T-helper 2 cell treated with Interferon-gamma antibody and Interleukin-4, amounts not matched to agents 5 μg/mL and 100 μg/mL, for 36 hours (primary cell): Measurements from ENCODE around the gene OGA.
A peak's percentile ranks its signal among the peaks of the same experiment; 100 is the strongest.
"Not testable (repeated sequence)": the region's sequence is repeated elsewhere in the genome, so short reads cannot be mapped to it uniquely, and the experiment has no call there.

ENCODE experiments used
- DNase-seq: peaks from one replicate; pipeline ENCODE4 v3.0.0; 2021; ENCODE audit warnings: low spot score
- H3K27ac Mint-ChIP-seq: one replicate; pipeline ENCODE4 v1.8.0; 2021; ENCODE audit warnings: mild to moderate bottlenecking, mixed read lengths
- H3K27me3 Mint-ChIP-seq: one replicate; pipeline ENCODE4 v1.8.0; 2021; ENCODE audit warnings: low read depth, mixed read lengths
- H3K36me3 Mint-ChIP-seq: one replicate; pipeline ENCODE4 v1.8.0; 2021; ENCODE audit warnings: low read depth, mixed read lengths
- H3K4me1 Mint-ChIP-seq: one replicate; pipeline ENCODE4 v1.8.0; 2021; ENCODE audit warnings: low read depth, mixed read lengths
- H3K4me3 Mint-ChIP-seq: one replicate; pipeline ENCODE4 v1.8.0; 2022; ENCODE audit warnings: mild to moderate bottlenecking, moderate library complexity, mixed read lengths
- H3K9me3 Mint-ChIP-seq: one replicate; pipeline ENCODE4 v1.8.0; 2021; ENCODE audit warnings: mixed read lengths

Gene OGA

DNA sequence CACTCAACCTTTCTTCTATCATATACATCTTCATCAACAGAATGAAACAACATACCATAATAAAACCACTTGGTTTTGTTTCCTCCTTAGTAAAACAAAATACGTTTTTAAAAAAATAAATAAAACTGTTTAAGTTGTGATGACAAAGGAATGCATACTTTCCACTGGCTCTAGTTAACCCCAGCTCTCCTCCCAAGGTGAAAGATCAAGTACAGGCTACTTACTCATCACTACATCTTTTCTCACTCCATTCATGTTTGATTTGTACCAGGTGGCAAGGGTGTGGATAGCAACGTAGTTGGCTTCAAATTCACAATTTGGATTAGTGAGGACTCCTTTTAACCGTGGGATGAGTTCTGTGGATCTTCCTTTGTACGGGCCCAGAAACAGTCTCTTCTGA, 14.7 kb downstream of the OGA start:
- Mint-ChIP-seq H3K27me3 (no peaks in the 10 kb centered on the region), H3K36me3 (peaks cover 58% of the 10 kb centered on the region), H3K4me1 (peaks cover 4% of the 10 kb centered on the region), H3K27ac (no peak overlapping the region), H3K4me3 (no peak overlapping the region), H3K9me3 (no peaks in the 10 kb centered on the region)
- DNase-seq: no peak

DNA sequence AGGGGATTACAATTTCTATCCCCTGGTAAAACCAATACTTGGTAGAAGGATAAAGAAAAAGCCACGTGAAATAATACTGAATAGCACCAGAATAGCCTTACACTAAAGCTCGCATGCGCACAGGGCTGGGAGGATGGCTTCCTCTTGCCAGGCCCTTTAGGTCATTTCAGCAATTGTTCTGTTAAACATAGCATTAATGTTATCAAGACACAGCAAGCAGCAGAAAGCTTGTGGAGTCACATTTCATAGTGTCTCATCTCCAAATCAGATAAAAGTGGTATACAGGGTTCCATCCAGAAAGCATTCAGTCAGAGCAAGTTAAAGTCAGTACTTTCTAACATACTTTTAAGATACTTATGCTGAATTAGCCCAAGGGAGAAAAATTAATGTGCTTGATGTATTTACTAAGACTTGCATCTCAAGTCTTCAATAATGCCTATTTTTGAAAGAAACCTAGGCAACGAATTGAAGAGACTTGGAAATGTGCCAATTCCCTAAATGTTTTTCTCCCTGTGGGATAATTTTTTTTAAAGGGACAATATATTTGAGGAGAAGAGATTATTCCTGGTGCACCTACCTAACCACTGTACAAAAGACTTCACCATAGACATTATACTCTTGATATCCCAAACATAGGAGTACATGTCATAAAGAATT, 20.7 kb downstream of the OGA start:
- no peak for DNase-seq
- Mint-ChIP-seq H3K27me3 (no peaks in the 10 kb centered on the region), H3K4me3 (no peak overlapping the region), H3K4me1 (peaks cover 7% of the 10 kb centered on the region), H3K27ac (no peak overlapping the region), H3K9me3 (no peaks in the 10 kb centered on the region), H3K36me3 (peaks cover 76% of the 10 kb centered on the region)

DNA sequence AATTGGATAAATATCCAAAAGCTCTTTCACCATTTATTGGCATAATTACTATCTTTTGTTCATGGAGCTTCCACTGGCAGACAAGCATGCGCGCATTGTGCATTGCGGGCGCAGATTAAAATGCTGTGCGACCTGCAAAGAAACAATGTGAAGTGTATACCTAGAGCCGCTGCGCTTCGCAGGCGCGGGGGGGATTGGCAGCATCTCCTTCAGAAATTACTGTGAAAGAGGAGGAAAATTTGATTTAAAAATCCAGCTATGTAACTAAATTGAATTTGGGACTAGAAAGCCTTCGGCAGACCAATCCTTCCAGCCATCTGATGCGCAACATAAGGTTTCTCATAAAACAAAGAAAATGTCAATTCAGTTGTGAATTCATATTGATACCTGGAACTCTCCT, 24.7 kb downstream of the OGA start:
- Mint-ChIP-seq H3K4me1 (peaks cover 4% of the 10 kb centered on the region), H3K27ac (no peak overlapping the region), H3K9me3 (no peaks in the 10 kb centered on the region), H3K4me3 (no peak overlapping the region), H3K36me3 (peaks cover 60% of the 10 kb centered on the region), H3K27me3 (no peaks in the 10 kb centered on the region)
- DNase-seq: no peak

DNA sequence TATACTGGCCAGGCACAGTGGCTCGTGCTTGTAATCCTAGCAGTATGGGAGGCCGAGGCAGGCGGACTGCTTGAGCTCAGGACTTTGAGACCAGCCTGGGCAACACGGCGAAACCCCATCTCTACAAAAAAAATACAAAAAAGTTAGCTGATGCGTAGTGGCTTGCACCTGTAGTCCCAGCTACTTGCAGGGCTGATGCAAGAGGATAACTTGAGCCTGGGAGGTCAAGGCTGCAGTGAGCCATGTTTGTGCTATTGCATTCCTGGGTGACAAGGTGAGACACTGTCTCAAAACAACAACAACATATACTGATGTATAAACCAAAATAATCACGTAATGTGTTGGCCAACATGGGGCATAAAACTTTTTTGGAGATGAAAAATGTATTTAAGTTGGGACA, 28.6 kb downstream of the OGA start:
- no peak overlapping the region for H3K27ac Mint-ChIP-seq
- H3K36me3 Mint-ChIP-seq: peaks cover 49% of the 10 kb centered on the region
- DNase-seq: no peak
- H3K9me3 Mint-ChIP-seq: no peaks in the 10 kb centered on the region
- no peaks in the 10 kb centered on the region for H3K27me3 Mint-ChIP-seq
- no peak overlapping the region for H3K4me3 Mint-ChIP-seq
- peaks cover 6% of the 10 kb centered on the region for H3K4me1 Mint-ChIP-seq

DNA sequence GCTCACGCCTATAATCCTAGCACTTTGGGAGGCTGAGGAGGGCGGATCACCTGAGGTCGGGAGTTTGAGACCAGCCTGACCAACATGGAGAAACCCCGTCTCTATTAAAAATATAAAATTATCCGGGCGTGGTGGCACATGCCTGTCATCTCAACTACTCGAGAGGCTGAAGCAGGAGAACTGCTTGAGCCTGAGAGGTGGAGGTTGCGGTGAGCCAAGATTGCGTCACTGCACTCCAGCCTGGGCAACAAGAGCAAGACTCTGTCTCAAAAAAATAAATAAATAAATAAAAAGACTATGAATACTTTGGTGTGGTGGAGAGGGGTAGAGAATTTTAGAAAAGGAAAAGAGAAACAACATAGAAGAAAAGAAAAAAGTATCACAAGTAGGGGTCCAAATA, 29.0 kb downstream of the OGA start:
- H3K4me1 Mint-ChIP-seq, H3K27me3 Mint-ChIP-seq: not testable (repeated sequence)
- peaks cover 48% of the 10 kb centered on the region for H3K36me3 Mint-ChIP-seq

DNA sequence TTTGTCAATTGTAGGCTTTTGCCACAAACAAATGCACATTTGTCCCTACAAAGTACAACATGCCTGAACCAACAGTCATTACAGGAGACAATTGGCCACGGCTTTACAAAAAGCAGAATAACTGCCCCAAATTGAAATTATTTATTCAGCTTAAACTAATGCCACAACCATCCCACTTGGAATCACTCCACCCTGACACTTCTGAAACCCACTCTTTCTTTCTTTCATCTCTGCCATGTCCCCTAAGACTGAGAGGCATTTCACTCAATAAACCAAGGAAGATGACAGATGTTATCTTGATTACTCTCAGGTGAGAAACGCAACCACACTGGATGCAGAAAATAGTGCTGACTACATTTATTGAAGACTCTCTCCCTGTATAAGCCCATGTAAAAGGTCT, 32.4 kb downstream of the OGA start:
- H3K36me3 Mint-ChIP-seq: peaks cover 36% of the 10 kb centered on the region
- H3K27ac Mint-ChIP-seq: no peak overlapping the region
- no peaks in the 10 kb centered on the region for H3K9me3 Mint-ChIP-seq
- no peak for DNase-seq
- no peaks in the 10 kb centered on the region for H3K27me3 Mint-ChIP-seq
- H3K4me1 Mint-ChIP-seq: peaks cover 35% of the 10 kb centered on the region
- H3K4me3 Mint-ChIP-seq: no peak overlapping the region

More for the DNA sequence above, 29.0 kb downstream of the OGA start:
- not testable (repeated sequence) for H3K9me3 Mint-ChIP-seq, H3K27ac Mint-ChIP-seq, H3K4me3 Mint-ChIP-seq, DNase-seq

DNA sequence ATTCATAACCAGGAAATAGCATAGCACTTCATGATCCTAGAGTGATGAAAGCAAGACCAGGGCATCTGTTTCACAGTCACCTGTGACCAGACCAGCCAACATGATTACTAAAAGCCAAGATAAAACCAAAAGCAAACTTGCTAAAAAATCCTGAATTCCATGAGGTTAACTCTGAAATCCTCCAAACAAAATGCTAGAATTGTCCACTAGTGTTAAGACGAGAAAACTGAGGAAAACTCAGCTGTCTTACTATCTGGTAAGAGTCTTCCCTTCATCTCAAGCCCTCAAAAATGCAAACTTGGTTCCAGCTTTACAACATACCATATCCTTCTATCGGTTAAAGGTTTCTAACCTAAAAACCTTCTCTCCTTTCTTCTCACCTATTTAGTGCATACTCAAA, 33.7 kb downstream of the OGA start:
- H3K36me3 Mint-ChIP-seq: peaks cover 32% of the 10 kb centered on the region
- peaks cover 36% of the 10 kb centered on the region for H3K4me1 Mint-ChIP-seq
- H3K9me3 Mint-ChIP-seq: no peaks in the 10 kb centered on the region
- peak overlapping the region; percentile 96 for H3K4me3 Mint-ChIP-seq
- H3K27ac Mint-ChIP-seq: peak overlapping the region; percentile 96
- DNase-seq: no peak
- no peaks in the 10 kb centered on the region for H3K27me3 Mint-ChIP-seq

DNA sequence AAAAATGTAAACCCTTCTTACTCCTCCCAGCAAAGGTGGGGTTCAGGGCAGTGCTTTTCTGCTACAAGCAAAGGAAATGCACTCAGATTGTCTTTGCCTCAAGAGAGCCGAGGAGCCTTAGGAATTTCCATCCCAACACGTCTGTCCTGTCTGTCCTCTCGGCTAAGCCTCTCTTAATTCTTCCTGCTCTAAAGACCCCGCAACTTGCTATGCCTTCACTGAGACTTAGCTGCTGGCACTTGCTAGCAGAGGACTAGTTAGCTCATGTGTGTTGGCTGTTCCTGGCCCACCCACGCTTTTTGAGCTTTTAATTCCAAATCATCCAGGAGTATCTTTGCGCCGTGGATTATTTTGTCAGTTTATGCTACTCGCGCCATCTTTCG, 34.5 kb downstream of the OGA start:
- no peak for DNase-seq
- peaks cover 41% of the 10 kb centered on the region for H3K4me1 Mint-ChIP-seq
- peaks cover 30% of the 10 kb centered on the region for H3K36me3 Mint-ChIP-seq

DNA sequence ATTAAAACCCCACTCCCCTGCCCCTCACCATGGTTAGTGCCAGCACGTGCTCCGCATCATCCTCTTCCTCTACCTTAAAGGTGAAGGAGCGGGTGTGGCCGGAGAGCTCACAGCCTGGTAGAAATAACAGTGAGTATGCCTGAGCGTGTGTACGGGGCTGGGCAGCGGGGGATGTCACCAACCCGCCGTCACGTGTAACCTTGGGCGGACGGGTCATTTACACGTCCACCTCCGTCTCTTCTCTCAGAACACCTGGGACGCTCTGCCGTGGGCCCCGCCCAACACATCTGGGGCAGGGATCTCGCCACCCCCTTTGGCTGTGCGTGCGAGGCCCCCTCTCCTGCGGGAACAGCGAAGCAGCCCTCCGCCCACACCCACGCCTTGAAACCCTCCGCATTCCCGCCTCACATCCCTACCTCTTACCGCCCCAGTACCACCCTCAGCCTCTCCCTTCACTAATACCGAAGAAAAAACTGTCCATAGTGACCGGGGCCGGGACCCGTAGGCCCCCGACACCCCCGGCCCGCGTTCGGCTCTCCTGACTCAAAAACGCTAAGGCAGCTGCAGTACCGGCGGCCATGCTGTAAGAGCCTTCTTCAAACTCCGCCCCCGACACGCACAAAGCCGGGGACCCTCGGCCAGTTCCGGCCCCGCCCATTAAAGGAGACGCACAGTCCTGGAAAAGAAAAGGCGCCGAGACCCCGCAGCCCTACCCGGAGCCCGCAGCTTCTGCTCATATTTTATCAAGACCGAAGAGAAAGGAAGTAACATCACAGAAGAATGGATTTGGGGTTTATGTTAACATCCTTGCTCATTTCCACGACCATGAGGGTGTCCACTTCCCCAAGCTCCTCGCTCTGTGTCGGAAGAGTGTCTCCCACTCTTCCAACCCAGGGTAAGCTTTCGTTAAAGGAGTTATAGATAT, 35.2 kb downstream of the OGA start, which contains the start of gene NPM3:
NPM3 (minus strand) TSS at position 636 of the 925 bp plus-strand sequence; CDS start at position 580, 56 bp downstream.
- peak within 1 kb of the TSS; percentile 96 for H3K4me3 Mint-ChIP-seq
- H3K4me1 Mint-ChIP-seq: peaks cover 42% of the 10 kb centered on the region
- H3K9me3 Mint-ChIP-seq: no peaks in the 10 kb centered on the region
- DNase-seq: peak; percentile 87
- peak within 1 kb of the TSS; percentile 96 for H3K27ac Mint-ChIP-seq
- H3K36me3 Mint-ChIP-seq: peaks cover 31% of the 10 kb centered on the region
- H3K27me3 Mint-ChIP-seq: peaks cover 8% of the 10 kb centered on the region

More for the DNA sequence above, 34.5 kb downstream of the OGA start:
- no peaks in the 10 kb centered on the region for H3K9me3 Mint-ChIP-seq
- peak overlapping the region; percentile 96 for H3K27ac Mint-ChIP-seq
- H3K27me3 Mint-ChIP-seq: peaks cover 5% of the 10 kb centered on the region
- H3K4me3 Mint-ChIP-seq: peak overlapping the region; percentile 96

DNA sequence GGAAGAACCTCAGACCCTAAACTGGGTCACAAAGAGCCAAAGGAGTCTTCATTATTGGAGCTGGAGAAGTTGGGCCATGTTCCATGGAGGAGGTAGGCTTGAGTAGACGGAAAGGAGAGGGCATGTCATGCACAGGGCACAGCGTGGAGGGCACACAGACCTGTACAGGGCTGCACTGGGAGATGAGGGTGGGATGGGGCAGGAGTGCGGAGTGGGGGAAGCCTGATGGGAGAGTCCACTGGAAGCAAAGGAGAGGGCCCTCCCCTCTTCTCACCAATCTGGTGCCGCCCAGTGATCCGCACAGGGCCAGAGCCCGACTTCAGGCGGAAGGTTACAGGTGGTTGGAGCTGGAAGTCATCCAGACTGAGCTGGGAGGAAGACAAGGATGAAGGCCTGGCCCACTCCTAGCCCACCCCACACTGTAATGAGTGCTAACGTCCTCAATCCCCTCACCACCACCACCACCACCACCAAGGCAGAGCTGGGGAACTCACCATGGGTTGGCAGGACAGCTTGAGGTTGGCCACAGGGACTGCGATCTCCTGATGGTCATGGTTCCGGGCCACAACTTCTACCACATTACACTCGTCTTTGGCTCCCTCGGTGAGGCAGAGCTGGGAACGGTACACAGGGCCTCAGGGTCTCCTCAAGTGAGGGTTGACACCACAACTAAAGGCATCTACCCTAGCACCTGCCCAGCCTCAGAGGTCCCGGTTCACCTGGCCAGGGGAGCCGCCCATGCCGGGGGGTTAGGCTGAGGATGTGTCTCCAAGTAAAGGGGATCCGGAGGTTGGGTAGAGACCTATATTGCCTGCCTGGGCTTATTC, 36.0 kb downstream of the OGA start:
- Mint-ChIP-seq H3K27ac (peak overlapping the region; percentile 50), H3K9me3 (no peaks in the 10 kb centered on the region), H3K4me3 (peak overlapping the region; percentile 96), H3K36me3 (peaks cover 30% of the 10 kb centered on the region), H3K27me3 (peaks cover 16% of the 10 kb centered on the region), H3K4me1 (peaks cover 42% of the 10 kb centered on the region)
- no peak for DNase-seq

DNA sequence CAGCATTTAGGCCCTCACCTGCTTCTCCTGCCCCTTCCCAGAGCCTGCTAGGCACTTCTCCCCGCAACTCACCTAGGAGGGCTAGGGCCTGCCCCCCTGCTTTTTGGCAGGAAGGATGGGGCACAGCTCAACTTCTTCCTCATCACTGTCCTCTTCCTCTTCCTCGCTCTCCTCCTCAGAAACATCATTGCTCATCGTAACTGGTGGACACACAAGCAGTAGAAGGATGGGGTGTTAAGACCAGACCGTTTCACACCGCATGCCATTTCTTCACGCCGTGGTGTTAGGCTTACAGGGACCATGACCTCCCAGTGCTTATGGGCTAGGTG, 36.6 kb downstream of the OGA start:
- H3K36me3 Mint-ChIP-seq: peaks cover 29% of the 10 kb centered on the region
- H3K27ac Mint-ChIP-seq: peak overlapping the region; percentile 50
- peaks cover 42% of the 10 kb centered on the region for H3K4me1 Mint-ChIP-seq
- H3K4me3 Mint-ChIP-seq: peak overlapping the region; percentile 96
- H3K27me3 Mint-ChIP-seq: peaks cover 22% of the 10 kb centered on the region
- DNase-seq: no peak
- no peaks in the 10 kb centered on the region for H3K9me3 Mint-ChIP-seq

DNA sequence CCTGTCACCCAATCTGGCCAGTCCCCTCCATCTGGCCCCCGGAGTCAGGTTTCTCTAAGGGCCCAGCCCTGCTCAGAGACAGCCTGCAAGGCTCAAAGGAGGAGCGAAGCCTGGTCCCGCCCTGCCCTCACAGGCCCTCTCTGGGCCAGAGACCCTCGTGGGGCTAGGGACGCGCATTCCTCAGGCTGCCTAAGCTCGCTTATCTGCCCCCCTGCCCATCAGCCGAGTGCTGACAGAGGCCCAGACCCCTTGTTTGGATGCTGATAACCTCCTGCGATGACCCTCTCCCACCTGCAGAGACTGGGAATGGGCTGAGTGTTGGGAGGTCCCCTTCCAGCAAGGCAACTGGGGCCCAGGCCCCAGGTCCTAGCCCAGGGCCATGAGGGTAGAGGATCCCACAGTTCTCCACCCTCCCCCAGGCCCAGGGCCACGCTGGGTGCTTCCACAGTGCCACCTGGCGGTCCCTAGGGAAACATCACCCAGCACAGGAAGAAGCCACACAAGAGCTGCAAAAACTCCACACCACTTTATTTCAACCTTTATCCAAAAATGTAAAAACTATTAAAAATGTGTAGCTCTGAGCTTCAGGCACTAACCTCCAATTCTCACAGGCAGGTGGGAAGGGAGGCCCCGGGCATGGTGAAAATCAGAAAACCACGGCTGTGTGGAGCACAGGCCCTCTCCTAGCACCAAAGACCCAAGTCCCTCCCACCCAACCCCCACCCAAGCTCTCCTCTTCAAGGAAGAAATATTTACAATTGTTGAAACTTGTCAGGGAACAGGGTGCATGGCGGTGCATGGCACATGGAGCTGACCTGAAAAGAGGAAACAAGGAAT, 37.2 kb downstream of the OGA start:
- Mint-ChIP-seq H3K27ac (no peak overlapping the region), H3K27me3 (peaks cover 24% of the 10 kb centered on the region), H3K4me3 (peak overlapping the region; percentile 47), H3K4me1 (peaks cover 42% of the 10 kb centered on the region), H3K9me3 (no peaks in the 10 kb centered on the region), H3K36me3 (peaks cover 27% of the 10 kb centered on the region)
- peak; percentile 70 for DNase-seq

DNA sequence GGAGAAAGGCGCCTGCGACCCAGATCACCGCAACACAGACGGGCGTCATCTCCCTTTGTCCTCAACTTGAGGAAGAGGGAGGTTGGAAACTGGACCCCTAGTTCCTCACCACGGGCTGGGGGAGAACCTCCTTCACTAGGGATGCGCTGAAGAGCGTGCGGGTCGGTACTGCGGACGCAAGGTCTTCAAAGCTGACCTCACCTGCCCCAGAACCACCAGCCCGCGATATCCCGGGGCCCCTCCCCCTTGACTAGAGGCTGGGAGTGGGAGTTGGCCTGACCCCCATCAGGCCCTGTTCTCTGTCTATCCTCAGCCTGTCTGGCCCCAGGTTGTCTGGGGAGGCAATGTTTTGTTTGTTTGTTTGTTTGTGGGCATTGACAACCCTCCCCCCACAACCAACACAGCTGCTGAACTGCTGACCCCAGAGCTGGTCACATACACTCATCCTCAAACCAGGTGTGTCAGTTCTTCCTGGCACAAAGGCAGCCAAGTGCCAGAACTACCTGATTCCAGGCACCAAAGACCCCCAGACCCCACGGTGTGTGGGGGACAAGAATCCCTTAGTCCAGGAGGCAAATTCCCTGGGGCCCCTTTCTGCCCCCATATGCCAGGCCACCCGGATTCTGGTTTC, 37.9 kb downstream of the OGA start:
- DNase-seq: no peak
- Mint-ChIP-seq H3K4me1 (peaks cover 39% of the 10 kb centered on the region), H3K27me3 (peaks cover 24% of the 10 kb centered on the region), H3K27ac (no peak overlapping the region), H3K4me3 (peak overlapping the region; percentile 76), H3K9me3 (no peaks in the 10 kb centered on the region), H3K36me3 (peaks cover 24% of the 10 kb centered on the region)
